Aorta (tissue), 5 donors: ENCODE results near the gene TMEM174. TPM values are rescaled to one million over a fixed set of nuclear protein-coding genes. Genes with fewer than 3 reads are reported as not detected.

Experiments used
- ATAC-seq: fragments of 200-7000 bp; cut with Tn5 transposase; one replicate; pipeline ENCODE4 v1.9.1; 2022; ENCODE audit warnings: moderate library complexity; ENCODE audit not compliant: low FRiP score
- DNase-seq, 2 donors: peaks; one replicate each; pipeline ENCODE4 v3.0.0-alpha.2; 2020
- H3K27ac ChIP-seq, 2 donors: one replicate each; pipeline ENCODE4 v1.5.1; 2013; ENCODE audit warnings: low read length in 2 of 2, mild to moderate bottlenecking in 2 of 2, moderate library complexity in 2 of 2, control low read depth in 1 of 2, inconsistent platforms in 1 of 2, low read depth in 1 of 2
- H3K27me3 ChIP-seq, 2 donors: one replicate each; pipeline ENCODE4 v1.6.1; 2013; ENCODE audit warnings: control low read depth in 1 of 2, low read length in 1 of 2, mild to moderate bottlenecking in 1 of 2, moderate library complexity in 1 of 2; ENCODE audit not compliant: insufficient read depth in 2 of 2, control insufficient read depth in 1 of 2
- H3K36me3 ChIP-seq, 2 donors: one replicate each; pipeline ENCODE4 v1.6.1; 2013; ENCODE audit warnings: control low read depth in 1 of 2, low read length in 1 of 2, mild to moderate bottlenecking in 1 of 2; ENCODE audit not compliant: insufficient read depth in 2 of 2, control insufficient read depth in 1 of 2
- H3K4me1 ChIP-seq, 2 donors: one replicate each; pipeline ENCODE4 v1.6.1; 2013; ENCODE audit warnings: low read length in 2 of 2, control low read depth in 1 of 2, mild to moderate bottlenecking in 1 of 2, moderate library complexity in 1 of 2; ENCODE audit not compliant: insufficient read depth in 2 of 2, control insufficient read depth in 1 of 2
- H3K4me3 ChIP-seq, 2 donors: one replicate each; pipeline ENCODE4 v1.5.1; 2013; ENCODE audit warnings: low read length in 2 of 2, control low read depth in 1 of 2, mild to moderate bottlenecking in 1 of 2
- H3K9me3 ChIP-seq: one replicate; pipeline ENCODE4 v1.6.1; 2013; ENCODE audit warnings: mild to moderate bottlenecking, low read length; ENCODE audit not compliant: control insufficient read depth
- WGBS, 2 donors: extraction: QIAGEN DNeasy Blood & Tissue Kit; methylation state at CpG; one replicate each; pipeline ENCODE4 v1.1.7; 2013; 5-methylcytosine and 5-hydroxymethylcytosine counted together
- intact Hi-C, 2 donors: fragments of 100-400 bp; cut with DNase I; formaldehyde crosslinking; loops; one replicate each; pipeline versions ENCODE4 v1.14.2 to v1.15.0; 2022
- long read RNA-seq, 2 donors: library from polyadenylated mRNA; unstranded; transcript quantifications; one replicate each; pipeline ENCODE4 v2.0.0, GENCODE V29; 2020 to 2021
- polyA plus RNA-seq, 2 donors: library from polyadenylated mRNA; stranded (reverse); fragments of 200-250 nt; gene quantifications; one replicate each; pipeline ENCODE4 v1.2.3, GENCODE V29; 2013
- total RNA-seq, 2 donors: library from RNA; stranded (reverse); fragmentation: NEBNext Ultra II Directional; extraction: Animal tissue kit (Norgen Biotek cat#: 25700); gene quantifications; one replicate each; pipeline ENCODE4 v1.2.1, GENCODE V29; 2021
- donor health status: healthy with polysubstance abuse.
- donor health status: Bipolar disorder and iron deficiency.
- donor health status: DM: no; HTN: no; CAD: no.
- donor health status: DM: no; HTN: no; CAD: no.
- donor health status: DM: yes; HTN: yes; CAD: no.

TMEM174 gene
- total RNA-seq (not detected), polyA plus RNA-seq (not detected)
- long read RNA-seq, donor 1, result 0 reads
- long read RNA-seq, donor 2, result 0 reads

GRCh38 chr5:73172951-73173350 is at the start of gene TMEM174:
TMEM174 (plus strand) TSS chr5:73173193; CDS start chr5:73173244, 51 bp downstream.
- no peaks in the 10 kb centered on the region for H3K27me3 ChIP-seq
- no peak for ATAC-seq
- H3K27ac ChIP-seq, result no peak within 1 kb of the TSS
- no peak within 1 kb of the TSS for H3K4me3 ChIP-seq
- WGBS, 2 donors, result 93 to 95% methylated on average over 5 of the region's 5 CpGs
- intact Hi-C loops, result no loop called here
- H3K9me3 ChIP-seq, result no peaks in the 10 kb centered on the region
- DNase-seq, result no peak
- H3K4me1 ChIP-seq, result no peaks in the 10 kb centered on the region
- no peaks in the 10 kb centered on the region for H3K36me3 ChIP-seq

- Histone ChIP-seq H3K9me3 (no peaks in the 10 kb centered on the region), H3K4me1 (no peaks in the 10 kb centered on the region), H3K36me3 (no peaks in the 10 kb centered on the region), H3K27me3 (no peaks in the 10 kb centered on the region), H3K27ac (no peak overlapping the region), H3K4me3 (no peak overlapping the region)
- intact Hi-C loops, result no loop called here
- 85 to 88% methylated on average over 4 of the region's 4 CpGs for WGBS, 2 donors
- DNase-seq (no peak), ATAC-seq (no peak)
These were observed 47.7 kb upstream of the TMEM174 start for GRCh38 chr5:73125289-73125688.

- DNase-seq (no peak), ATAC-seq (no peak)
- Histone ChIP-seq H3K27me3 (no peaks in the 10 kb centered on the region), H3K4me1 (no peaks in the 10 kb centered on the region), H3K27ac (no peak overlapping the region), H3K9me3 (no peaks in the 10 kb centered on the region), H3K4me3 (no peak overlapping the region), H3K36me3 (no peaks in the 10 kb centered on the region)
- intact Hi-C loops, result no loop called here
- WGBS, 2 donors, result 93 to 94% methylated on average over 4 of the region's 4 CpGs
These were observed 46.6 kb upstream of the TMEM174 start for GRCh38 chr5:73126381-73126780.

GRCh38 chr5:73126957-73127356 is 46.0 kb upstream of the TMEM174 start:
- DNase-seq, result no peak
- no peak overlapping the region for H3K4me3 ChIP-seq
- no peaks in the 10 kb centered on the region for H3K27me3 ChIP-seq
- H3K4me1 ChIP-seq, result no peaks in the 10 kb centered on the region
- intact Hi-C loops, result no loop called here
- H3K9me3 ChIP-seq, result no peaks in the 10 kb centered on the region
- ATAC-seq, result no peak
- 86 to 93% methylated on average over 1 of the region's 1 CpG for whole genome bisulfite sequencing, 2 donors
- H3K27ac ChIP-seq, result no peak overlapping the region
- no peaks in the 10 kb centered on the region for H3K36me3 ChIP-seq

- no peaks in the 10 kb centered on the region for H3K4me1 ChIP-seq
- 90 to 92% methylated on average over 5 of the region's 5 CpGs for WGBS, 2 donors
- no peaks in the 10 kb centered on the region for H3K27me3 ChIP-seq
- ATAC-seq (no peak), DNase-seq (no peak)
- no peak overlapping the region for H3K27ac ChIP-seq
- no peaks in the 10 kb centered on the region for H3K36me3 ChIP-seq
- no peaks in the 10 kb centered on the region for H3K9me3 ChIP-seq
- H3K4me3 ChIP-seq, result no peak overlapping the region
- intact Hi-C loops, result no loop called here
These were observed 43.9 kb upstream of the TMEM174 start for GRCh38 chr5:73129143-73129542.

GRCh38 chr5:73130811-73131210 is 42.2 kb upstream of the TMEM174 start:
- intact Hi-C loops, result no loop called here
- Histone ChIP-seq H3K9me3 (no peaks in the 10 kb centered on the region), H3K27ac (no peak overlapping the region), H3K36me3 (no peaks in the 10 kb centered on the region), H3K4me3 (no peak overlapping the region), H3K4me1 (no peaks in the 10 kb centered on the region), H3K27me3 (no peaks in the 10 kb centered on the region)
- ATAC-seq, result no peak
- 86 to 93% methylated on average over 1 of the region's 1 CpG for WGBS, 2 donors
- no peak for DNase-seq

GRCh38 chr5:73131711-73132425 is 41.1 kb upstream of the TMEM174 start:
- WGBS, 2 donors, result 86% methylated on average over 3 of the region's 3 CpGs
- Histone ChIP-seq H3K4me1 (no peaks in the 10 kb centered on the region), H3K4me3 (no peak overlapping the region), H3K36me3 (no peaks in the 10 kb centered on the region), H3K27me3 (no peaks in the 10 kb centered on the region), H3K9me3 (no peaks in the 10 kb centered on the region), H3K27ac (no peak overlapping the region)
- ATAC-seq (no peak), DNase-seq (no peak)
- intact Hi-C loops, result no loop called here

- Histone ChIP-seq H3K27ac (no peak overlapping the region), H3K4me3 (no peak overlapping the region), H3K36me3 (no peaks in the 10 kb centered on the region), H3K4me1 (no peaks in the 10 kb centered on the region), H3K9me3 (no peaks in the 10 kb centered on the region), H3K27me3 (no peaks in the 10 kb centered on the region)
- intact Hi-C loops, result no loop called here
- ATAC-seq (no peak), DNase-seq (no peak)
- WGBS, 2 donors, result 88 to 90% methylated on average over 2 of the region's 2 CpGs
These were observed 40.2 kb upstream of the TMEM174 start for GRCh38 chr5:73132759-73133158.

- H3K9me3 ChIP-seq, result no peaks in the 10 kb centered on the region
- no peak overlapping the region for H3K4me3 ChIP-seq
- H3K27ac ChIP-seq, result no peak overlapping the region
- H3K4me1 ChIP-seq, result no peaks in the 10 kb centered on the region
- H3K36me3 ChIP-seq, result no peaks in the 10 kb centered on the region
- WGBS, 2 donors, result 94 to 96% methylated on average over 3 of the region's 3 CpGs
- DNase-seq, result no peak
- intact Hi-C loops, result no loop called here
- H3K27me3 ChIP-seq, result no peaks in the 10 kb centered on the region
- ATAC-seq, result no peak
These were observed 38.0 kb upstream of the TMEM174 start for GRCh38 chr5:73135021-73135420.
